T47D (cell line): ENCODE data around the gene RTP5.
"Not testable (repeated sequence)": the region's sequence is repeated elsewhere in the genome, so short reads cannot be mapped to it uniquely, and the experiment has no call there.

Source experiments
- DNase-seq, 2 experiments: peaks; one replicate each; pipeline versions ENCODE4 v3.0.0 to v3.0.0-alpha.2; 2011 to 2012; ENCODE audit warnings: low read depth in 1 of 2, low spot score in 1 of 2
- JUND ChIP-seq: IDR thresholded peaks from 2 replicates; pipeline ENCODE4 v1.6.1; 2012; ENCODE audit warnings: low read depth
- in situ Hi-C: cut with HindIII; loops from 2 replicates; pipeline ENCODE4 v1.10.0; 2016; ENCODE audit warnings: low sequenced_read_pairs, low pct_unique_long_range_greater_than_20kb

The RTP5 gene

GRCh38 chr2:241869087-241869961 lies at the start of gene RTP5:
Gene RTP5 (plus strand): TSS chr2:241869729. CDS start chr2:241869757, 28 bp downstream.
- in situ Hi-C loops: no loop called here
- no peak for TF ChIP-seq JUND
- no peak for DNase-seq

GRCh38 chr2:241819947-241820624 lies 49.4 kb upstream of the RTP5 start:
- DNase-seq, in situ Hi-C loops: not testable (repeated sequence)

GRCh38 chr2:241820625-241821384 lies 48.7 kb upstream of the RTP5 start:
- in situ Hi-C loops: no loop called here
- TF ChIP-seq JUND: no peak
- DNase-seq: no peak

GRCh38 chr2:241821460-241822263 lies 47.9 kb upstream of the RTP5 start:
- in situ Hi-C loops: no loop called here
- DNase-seq: peak in 1 of 2 experiments; percentile 16
- TF ChIP-seq JUND: no peak

GRCh38 chr2:241822264-241822623 lies 47.3 kb upstream of the RTP5 start:
- no peak for TF ChIP-seq JUND
- in situ Hi-C loops: no loop called here
- DNase-seq: no peak

GRCh38 chr2:241823531-241824437 lies 45.7 kb upstream of the RTP5 start:
- in situ Hi-C loops, DNase-seq: not testable (repeated sequence)

GRCh38 chr2:241827394-241827793 lies 42.1 kb upstream of the RTP5 start:
- in situ Hi-C loops: no loop called here
- no peak for DNase-seq
- TF ChIP-seq JUND: no peak

- in situ Hi-C loops: no loop called here
- peak in 1 of 2 experiments; percentile 30 for DNase-seq
Measured at GRCh38 chr2:241833101-241833663, 36.3 kb upstream of the RTP5 start.

GRCh38 chr2:241833756-241834526 lies 35.6 kb upstream of the RTP5 start:
- in situ Hi-C loops, DNase-seq: not testable (repeated sequence)

More at GRCh38 chr2:241833101-241833663, 36.3 kb upstream of the RTP5 start:
- no peak for TF ChIP-seq JUND

GRCh38 chr2:241834527-241835210 lies 34.9 kb upstream of the RTP5 start:
- in situ Hi-C loops: no loop called here
- DNase-seq: no peak
- no peak for TF ChIP-seq JUND
